Endodermal cell (in vitro differentiated cells): ENCODE measurements around the gene TRIL. TPM values are rescaled to one million over a fixed set of nuclear protein-coding genes. Genes with fewer than 3 reads are reported as not detected.
A peak's percentile ranks its signal among the peaks of the same experiment; 100 is the strongest.

Experiments
- DNase-seq: peaks from one replicate; pipeline ENCODE4 v3.0.0-alpha.2; 2017
- H3K27ac ChIP-seq: 2 replicates; pipeline ENCODE4 v1.5.1; 2013; ENCODE audit warnings: mild to moderate bottlenecking, low read depth, low read length, moderate library complexity
- H3K27me3 ChIP-seq: 2 replicates; pipeline ENCODE4 v1.6.1; 2013; ENCODE audit warnings: mild to moderate bottlenecking, low read length, moderate library complexity; ENCODE audit not compliant: insufficient read depth, control insufficient read depth, poor library complexity, severe bottlenecking
- H3K36me3 ChIP-seq: 2 replicates; pipeline ENCODE4 v1.7.0; 2013; ENCODE audit warnings: mild to moderate bottlenecking, low read length, moderate library complexity; ENCODE audit not compliant: control insufficient read depth, insufficient read depth
- H3K4me1 ChIP-seq: one replicate; pipeline ENCODE4 v1.7.0; 2013; ENCODE audit warnings: low read length; ENCODE audit not compliant: control insufficient read depth, insufficient read depth
- H3K4me3 ChIP-seq: 2 replicates; pipeline ENCODE4 v1.5.1; 2013; ENCODE audit warnings: mild to moderate bottlenecking, low read length, moderate library complexity
- H3K9ac ChIP-seq: 2 replicates; pipeline ENCODE4 v1.6.1; 2013; ENCODE audit warnings: mild to moderate bottlenecking, low read length, moderate library complexity; ENCODE audit not compliant: poor library complexity, severe bottlenecking; ENCODE audit errors: extremely low read depth
- H3K9me3 ChIP-seq: 2 replicates; pipeline ENCODE4 v1.6.1; 2013; ENCODE audit warnings: mild to moderate bottlenecking, low read length, moderate library complexity; ENCODE audit not compliant: control insufficient read depth
- H3K27ac Mint-ChIP-seq: 2 replicates; pipeline ENCODE4 v1.8.0; 2020; ENCODE audit warnings: mixed read lengths
- H3K27me3 Mint-ChIP-seq: 2 replicates; pipeline ENCODE4 v1.8.0; 2021; ENCODE audit warnings: mild to moderate bottlenecking, mixed read lengths; ENCODE audit not compliant: insufficient read depth
- H3K36me3 Mint-ChIP-seq: 2 replicates; pipeline ENCODE4 v1.8.0; 2020; ENCODE audit warnings: low read depth, mixed read lengths
- H3K4me1 Mint-ChIP-seq: 2 replicates; pipeline ENCODE4 v1.8.0; 2020; ENCODE audit warnings: mixed read lengths
- H3K4me3 Mint-ChIP-seq: 2 replicates; pipeline ENCODE4 v1.8.0; 2020; ENCODE audit warnings: mild to moderate bottlenecking, moderate library complexity, mixed read lengths
- H3K9me3 Mint-ChIP-seq: 2 replicates; pipeline ENCODE4 v1.8.0; 2020; ENCODE audit warnings: mild to moderate bottlenecking, mixed read lengths
- WGBS, 2 experiments: methylation state at CpG; one replicate each; pipeline versions ENCODE4 v1.1.5 to v1.1.7; 2013; ENCODE audit warnings: missing lambda C conversion rate in 2 of 2, mixed read lengths in 1 of 2; ENCODE audit not compliant: insufficient coverage in 1 of 2, insufficient read length in 1 of 2; 5-methylcytosine and 5-hydroxymethylcytosine counted together
- total RNA-seq, 2 donors: library from RNA; stranded (reverse); fragmentation: NEBNext Ultra II Directional in 1 of 2; extraction: Animal tissue kit (Norgen Biotek cat#: 25700) in 1 of 2; gene quantifications; 2 replicates in 1 of 2; 3 replicates in 1 of 2; pipeline ENCODE4 v1.2.1, GENCODE V29; 2021
- TF ChIP-seq, protein P1 (sequence below): fragments of 200-600 bp; sonication (generic); conservative IDR thresholded peaks from 2 replicates; pipeline ENCODE4 v1.5.0; 2021; ENCODE audit warnings: antibody characterized with exemption, mild to moderate bottlenecking

TRIL gene
- total RNA-seq, 2 donors from 2014 or later, result 1.6 to 3.3 TPM

DNA sequence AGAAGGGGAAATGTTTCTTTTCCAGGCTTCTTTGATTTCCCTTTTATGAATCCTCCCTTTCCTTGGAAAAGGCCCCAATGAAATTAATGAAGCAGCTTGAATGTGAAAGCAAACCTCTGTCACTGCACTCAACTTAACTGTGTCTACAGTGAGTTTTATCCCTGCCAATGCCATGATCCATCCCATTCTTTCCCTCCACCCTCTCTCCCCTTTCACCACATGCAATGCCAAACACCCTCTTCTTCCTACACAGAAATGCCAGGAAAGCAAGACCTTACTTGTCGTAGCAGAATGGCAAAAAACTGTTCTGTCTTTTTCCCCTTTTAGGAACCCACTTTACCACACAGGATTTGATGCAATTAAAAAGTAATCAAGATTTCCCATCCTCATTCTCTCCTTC, 47.3 kb upstream of the TRIL start:
- H3K4me3 ChIP-seq, result no peak overlapping the region
- Mint-ChIP-seq H3K4me1 (peaks cover 4% of the 10 kb centered on the region), H3K36me3 (peaks cover 18% of the 10 kb centered on the region), H3K4me3 (no peak overlapping the region), H3K27me3 (no peaks in the 10 kb centered on the region), H3K27ac (no peak overlapping the region), H3K9me3 (peaks cover 33% of the 10 kb centered on the region)
- 96 to 100% methylated on average over 1 of the region's 1 CpG for WGBS, 2 experiments
- peaks cover 36% of the 10 kb centered on the region for H3K9me3 ChIP-seq
- no peak overlapping the region for H3K9ac ChIP-seq
- no peaks in the 10 kb centered on the region for H3K4me1 ChIP-seq
- H3K36me3 ChIP-seq, result no peaks in the 10 kb centered on the region
- TF ChIP-seq, protein P1, sequence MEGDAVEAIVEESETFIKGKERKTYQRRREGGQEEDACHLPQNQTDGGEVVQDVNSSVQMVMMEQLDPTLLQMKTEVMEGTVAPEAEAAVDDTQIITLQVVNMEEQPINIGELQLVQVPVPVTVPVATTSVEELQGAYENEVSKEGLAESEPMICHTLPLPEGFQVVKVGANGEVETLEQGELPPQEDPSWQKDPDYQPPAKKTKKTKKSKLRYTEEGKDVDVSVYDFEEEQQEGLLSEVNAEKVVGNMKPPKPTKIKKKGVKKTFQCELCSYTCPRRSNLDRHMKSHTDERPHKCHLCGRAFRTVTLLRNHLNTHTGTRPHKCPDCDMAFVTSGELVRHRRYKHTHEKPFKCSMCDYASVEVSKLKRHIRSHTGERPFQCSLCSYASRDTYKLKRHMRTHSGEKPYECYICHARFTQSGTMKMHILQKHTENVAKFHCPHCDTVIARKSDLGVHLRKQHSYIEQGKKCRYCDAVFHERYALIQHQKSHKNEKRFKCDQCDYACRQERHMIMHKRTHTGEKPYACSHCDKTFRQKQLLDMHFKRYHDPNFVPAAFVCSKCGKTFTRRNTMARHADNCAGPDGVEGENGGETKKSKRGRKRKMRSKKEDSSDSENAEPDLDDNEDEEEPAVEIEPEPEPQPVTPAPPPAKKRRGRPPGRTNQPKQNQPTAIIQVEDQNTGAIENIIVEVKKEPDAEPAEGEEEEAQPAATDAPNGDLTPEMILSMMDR, result no peak
- no peak for DNase-seq
- H3K27me3 ChIP-seq, result no peaks in the 10 kb centered on the region
- no peak overlapping the region for H3K27ac ChIP-seq

DNA sequence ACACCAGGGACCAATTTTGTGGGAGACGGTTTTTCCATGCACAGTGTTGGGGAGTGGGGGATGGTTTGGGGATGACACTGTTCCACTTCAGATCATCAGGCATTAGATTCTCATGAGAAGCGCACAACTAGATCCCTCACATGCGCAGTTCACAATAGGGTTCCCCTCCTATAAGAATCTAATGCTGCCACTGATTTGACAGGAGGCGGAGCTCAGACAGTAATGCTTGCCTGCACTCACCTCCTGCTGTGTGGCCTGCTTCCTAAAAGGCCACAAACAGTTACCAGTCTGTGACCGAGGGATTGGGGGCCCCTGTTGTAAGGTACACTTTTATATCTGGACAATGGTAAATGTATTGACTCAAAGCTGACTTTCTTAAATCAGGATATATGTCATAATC, 45.6 kb upstream of the TRIL start:
- Mint-ChIP-seq H3K27ac (no peak overlapping the region), H3K4me1 (peaks cover 6% of the 10 kb centered on the region), H3K4me3 (no peak overlapping the region), H3K9me3 (peaks cover 33% of the 10 kb centered on the region), H3K27me3 (no peaks in the 10 kb centered on the region), H3K36me3 (peaks cover 18% of the 10 kb centered on the region)
- TF ChIP-seq, protein P1, result no peak
- Histone ChIP-seq H3K27me3 (no peaks in the 10 kb centered on the region), H3K9me3 (peaks cover 36% of the 10 kb centered on the region), H3K9ac (no peak overlapping the region), H3K27ac (no peak overlapping the region), H3K4me1 (no peaks in the 10 kb centered on the region), H3K4me3 (peak overlapping the region; percentile 7), H3K36me3 (no peaks in the 10 kb centered on the region)
- 91 to 92% methylated on average over 2 to 5 of the region's 5 CpGs for WGBS, 2 experiments
- DNase-seq, result no peak

DNA sequence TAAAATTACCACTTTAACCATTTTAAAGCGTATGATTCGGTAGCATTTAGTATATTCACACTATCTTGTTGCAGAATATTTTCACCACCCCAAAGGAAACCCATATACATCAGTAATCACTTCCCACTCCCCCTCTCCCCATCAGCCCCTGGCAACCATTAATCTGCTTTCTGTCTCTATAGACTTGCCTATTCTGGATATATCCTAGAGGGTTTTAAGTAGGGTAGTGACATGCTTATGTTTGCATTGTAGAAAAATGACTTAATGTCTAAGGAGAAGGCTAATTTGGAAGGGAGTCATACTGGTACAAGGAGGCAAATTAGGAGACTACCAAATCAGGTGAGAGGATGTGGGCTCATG, 42.6 kb upstream of the TRIL start:
- peaks cover 24% of the 10 kb centered on the region for H3K9me3 ChIP-seq
- H3K4me3 Mint-ChIP-seq, result no peak overlapping the region
- no peak for DNase-seq
- WGBS, 2 experiments, result 88 to 100% methylated on average over 2 of the region's 2 CpGs
- no peaks in the 10 kb centered on the region for H3K27me3 Mint-ChIP-seq
- peaks cover 15% of the 10 kb centered on the region for H3K4me1 Mint-ChIP-seq
- H3K27ac Mint-ChIP-seq, result no peak overlapping the region
- peaks cover 14% of the 10 kb centered on the region for H3K36me3 Mint-ChIP-seq
- no peaks in the 10 kb centered on the region for H3K36me3 ChIP-seq
- H3K4me1 ChIP-seq, result no peaks in the 10 kb centered on the region
- H3K9ac ChIP-seq, result no peak overlapping the region
- H3K27ac ChIP-seq, result no peak overlapping the region
- no peaks in the 10 kb centered on the region for H3K27me3 ChIP-seq
- TF ChIP-seq, protein P1, result no peak
- no peak overlapping the region for H3K4me3 ChIP-seq
- peaks cover 20% of the 10 kb centered on the region for H3K9me3 Mint-ChIP-seq
